NCI-H82 treated with DMSO at 0.1 percent for 48 hours (cell line): Measurements from ENCODE around the gene RNF135.
"Not testable (repeated sequence)": the region's sequence is repeated elsewhere in the genome, so short reads cannot be mapped to it uniquely, and the experiment has no call there.

ENCODE experiments used
- DNase-seq: peaks from one replicate; lab custom pipeline; 2025; ENCODE audit not compliant: unreplicated experiment; lab: John Stamatoyannopoulos, UW

Gene RNF135

DNA sequence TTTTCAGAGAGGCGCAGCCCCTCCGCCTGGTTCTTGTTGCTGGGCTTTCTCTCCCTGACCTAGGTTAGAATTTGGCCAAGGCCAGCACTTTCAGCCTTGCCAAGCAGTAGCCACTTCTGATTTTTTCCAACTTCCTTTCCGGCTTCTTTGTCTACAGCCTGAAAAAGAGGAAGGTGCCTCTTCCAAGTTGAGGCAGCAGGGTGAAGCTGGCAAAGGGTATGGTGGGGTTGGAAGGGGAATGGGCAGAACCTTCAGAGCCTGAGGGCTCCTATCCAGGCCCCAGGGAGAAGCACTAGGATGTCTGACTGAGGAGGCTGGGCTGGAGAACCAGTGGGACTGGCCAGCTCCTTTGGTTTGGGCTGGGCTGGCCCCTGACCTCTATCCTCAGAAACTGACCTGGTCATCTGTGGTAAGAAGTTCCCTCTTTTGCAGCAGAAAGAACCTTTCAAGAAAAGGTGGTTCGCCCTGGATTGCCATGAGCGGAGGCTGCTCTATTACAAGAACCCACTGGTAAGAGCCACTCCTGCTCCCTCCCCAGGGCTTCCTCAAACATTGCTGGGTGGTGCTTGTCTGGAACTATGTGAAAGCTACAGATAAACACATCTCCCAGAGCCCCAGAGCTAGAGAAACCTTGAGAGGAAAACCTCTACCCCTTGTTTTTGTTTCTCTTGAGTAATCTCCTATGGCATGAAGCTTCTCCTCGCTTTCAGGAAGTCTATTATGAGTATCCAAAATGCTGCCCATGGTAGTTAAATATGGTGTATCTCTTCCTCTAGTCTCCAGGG, 16.6 kb upstream of the RNF135 start:
- DNase-seq = no peak

DNA sequence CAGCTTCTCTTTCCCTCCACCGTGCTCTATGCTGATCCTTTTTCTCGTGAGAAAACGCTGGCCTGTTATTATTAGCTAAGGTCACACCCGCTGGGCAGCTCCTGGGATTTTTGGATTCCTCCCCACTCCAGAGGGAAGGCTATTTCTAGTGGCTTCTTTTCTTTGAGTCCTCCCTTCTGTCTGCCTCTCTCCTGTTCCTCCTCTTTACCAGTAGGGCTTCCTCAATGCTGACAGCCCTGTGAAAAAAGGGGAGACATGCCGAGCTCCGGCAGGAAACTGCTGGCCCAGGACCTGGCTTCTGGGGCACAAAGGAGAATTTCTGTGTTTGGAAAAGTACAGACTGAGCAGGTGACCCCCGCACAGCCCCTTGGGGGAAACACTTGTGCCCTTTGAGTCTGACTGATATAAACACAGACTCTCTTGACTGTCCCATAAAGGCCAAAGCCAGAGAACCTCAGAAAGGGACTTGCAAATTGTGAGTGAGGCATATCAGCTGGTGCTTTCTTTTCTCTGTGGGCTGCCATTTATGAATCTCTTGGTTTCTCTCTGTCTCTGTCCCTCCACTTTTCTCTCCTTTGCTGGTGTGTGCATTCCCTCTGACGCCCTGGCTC, 14.0 kb upstream of the RNF135 start:
- DNase-seq = no peak

DNA sequence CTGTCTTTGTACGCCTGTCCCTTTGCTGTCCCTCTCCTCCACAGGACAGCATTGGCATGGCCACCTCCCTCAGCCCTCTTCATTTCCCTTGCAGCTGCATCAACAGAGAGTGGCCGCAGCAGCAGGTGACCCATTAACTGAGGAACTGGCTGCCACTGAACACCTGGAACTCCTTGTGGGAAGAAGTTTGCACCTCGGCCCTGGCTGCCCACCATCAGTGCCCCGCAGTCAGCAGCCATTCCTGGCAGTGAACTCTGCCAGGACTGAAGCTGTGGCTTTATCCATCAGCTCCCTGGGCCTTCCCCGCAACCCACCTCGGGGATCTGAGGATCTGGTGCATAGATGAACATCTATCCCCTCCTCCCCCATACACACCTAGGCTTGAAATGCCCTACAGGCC, 13.1 kb upstream of the RNF135 start:
- no peak for DNase-seq

DNA sequence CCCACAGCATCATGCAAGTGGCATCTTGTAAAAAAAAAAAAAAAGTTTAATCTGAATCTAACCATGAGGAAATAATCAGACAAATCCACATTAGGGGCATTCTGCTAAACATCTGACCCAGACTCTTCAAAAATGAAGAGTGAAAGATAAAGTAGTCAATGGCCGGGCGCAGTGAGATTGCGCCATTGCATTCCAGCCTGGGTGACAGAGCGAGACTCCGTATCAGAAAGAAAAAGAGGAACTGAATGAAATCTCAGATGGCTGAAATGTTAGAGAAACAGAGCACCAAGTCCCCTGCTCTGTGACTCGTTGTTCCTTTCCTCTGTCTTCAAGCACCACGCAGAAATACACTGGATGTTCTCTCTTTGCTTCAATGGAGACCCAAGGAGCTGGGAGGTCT, 12.7 kb upstream of the RNF135 start:
- no peak for DNase-seq

DNA sequence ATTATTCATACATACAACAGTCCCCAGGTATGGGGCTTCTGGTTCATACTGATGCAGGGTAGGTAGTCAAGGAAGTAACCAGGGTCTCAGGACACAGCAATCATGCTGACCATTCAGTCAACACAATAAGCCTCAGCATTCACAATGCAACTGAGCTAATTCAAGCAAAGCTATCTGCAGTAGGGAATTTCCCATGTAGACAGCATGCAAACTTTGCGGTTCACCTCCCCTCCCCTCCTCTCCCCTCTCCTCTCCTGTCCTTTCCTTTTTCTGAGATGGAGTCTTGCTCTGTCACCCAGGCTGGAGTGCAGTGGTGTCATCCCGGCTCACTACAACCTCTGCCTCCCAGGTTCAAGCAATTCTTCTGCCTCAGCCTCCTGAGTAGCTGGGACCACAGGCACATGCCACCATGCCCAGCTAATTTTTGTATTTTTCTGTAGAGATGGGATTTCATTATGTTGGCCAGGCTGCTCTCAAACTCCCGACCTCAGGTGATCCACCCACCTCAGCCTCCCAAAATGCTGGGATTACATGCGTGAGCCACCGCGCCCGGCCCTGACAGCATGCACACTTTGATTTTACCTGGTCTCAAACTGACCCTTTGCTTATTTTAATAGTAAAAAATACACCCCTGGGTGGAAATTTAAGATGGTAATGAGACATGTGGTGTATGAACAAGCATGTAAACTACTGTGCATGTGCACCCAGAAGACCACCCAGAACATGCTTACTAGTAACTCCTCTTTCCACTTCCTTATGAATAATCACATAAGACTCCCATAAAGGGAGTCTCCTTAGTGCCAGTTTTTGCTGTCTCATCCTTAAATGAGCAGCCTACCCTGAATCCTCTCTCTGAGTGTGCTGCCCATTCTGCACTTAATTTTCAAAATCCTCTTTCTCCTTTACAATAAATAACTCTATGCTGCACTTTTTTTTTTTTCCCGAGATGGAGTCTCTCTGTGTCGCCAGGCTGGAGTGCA, 9.3 kb upstream of the RNF135 start:
- no peak for DNase-seq

DNA sequence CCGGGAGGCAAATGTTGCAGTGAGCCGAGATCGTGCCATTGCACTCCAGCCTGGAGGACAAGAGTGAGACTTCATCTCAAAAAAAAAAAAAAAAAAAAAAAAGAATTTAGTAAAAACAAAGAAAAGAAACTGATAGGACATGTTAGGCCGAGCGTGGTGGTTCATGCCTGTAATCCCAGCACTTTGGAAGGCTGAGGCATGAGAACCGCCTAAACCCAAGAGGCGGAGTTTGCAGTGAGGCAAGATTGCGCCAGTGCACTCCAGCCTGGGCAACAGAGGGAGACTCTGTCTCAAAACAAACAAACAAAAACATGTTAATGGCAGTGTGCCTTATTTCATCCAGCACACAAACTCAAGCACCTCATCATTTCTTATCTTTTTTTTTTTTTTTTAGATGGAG, 6.5 kb upstream of the RNF135 start:
- DNase-seq = not testable (repeated sequence)

DNA sequence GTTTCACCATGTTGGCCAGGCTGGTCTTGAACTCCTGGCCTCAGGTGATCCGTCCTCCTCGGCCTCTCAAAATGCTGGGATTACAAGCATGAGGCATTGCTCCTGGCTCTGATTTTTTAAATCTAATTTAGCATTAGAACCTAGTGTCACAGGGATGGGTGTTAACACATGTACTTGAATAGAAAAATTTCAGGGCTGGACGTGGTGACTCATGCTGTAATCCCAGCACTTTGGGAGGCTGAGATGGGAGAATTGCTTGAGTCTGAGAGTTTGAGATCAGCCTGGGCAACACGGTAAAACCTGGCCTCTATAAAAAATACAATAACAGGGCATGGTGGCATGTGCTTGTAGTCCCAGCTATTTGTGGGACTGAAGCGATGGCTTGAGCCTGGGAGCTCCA, 6.0 kb upstream of the RNF135 start:
- no peak for DNase-seq

DNA sequence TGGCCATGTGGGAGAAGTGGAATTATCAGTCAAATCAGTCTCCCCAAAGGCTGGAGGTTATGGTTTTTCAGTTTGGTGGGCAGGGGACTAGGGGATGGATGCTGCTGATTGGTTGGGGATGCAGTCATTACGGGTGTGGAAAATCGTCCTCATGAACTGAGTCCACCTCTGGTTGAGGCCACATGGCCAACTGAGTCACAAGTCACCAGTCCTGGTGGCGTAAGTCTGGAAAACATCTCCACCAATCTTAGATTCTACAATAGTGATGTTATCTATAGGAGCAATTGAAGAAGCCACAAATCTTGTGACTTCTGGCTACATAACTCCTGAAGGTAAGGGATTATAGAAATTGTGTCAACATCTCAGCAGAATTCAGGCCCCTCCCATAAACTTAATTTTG, 5.2 kb upstream of the RNF135 start:
- no peak for DNase-seq

DNA sequence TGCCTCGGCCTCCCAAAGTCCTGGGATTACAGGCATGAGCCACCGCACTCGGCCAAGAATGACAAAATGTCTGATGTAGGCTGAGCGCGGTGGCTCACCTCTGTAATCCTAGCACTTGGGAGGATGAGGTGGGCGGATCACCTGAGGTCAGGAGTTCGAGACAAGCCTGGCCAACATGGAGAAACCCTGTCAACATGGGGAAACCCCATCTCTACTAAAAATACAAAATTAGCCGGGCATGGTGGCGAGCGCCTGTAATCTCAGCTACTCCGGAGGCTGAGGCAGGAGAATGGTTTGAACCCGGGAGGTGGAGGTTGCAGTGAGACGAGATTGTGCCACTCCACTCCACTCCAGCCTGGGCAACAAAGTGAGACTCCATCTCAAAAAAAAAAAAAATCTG, 2.9 kb upstream of the RNF135 start:
- not testable (repeated sequence) for DNase-seq

DNA sequence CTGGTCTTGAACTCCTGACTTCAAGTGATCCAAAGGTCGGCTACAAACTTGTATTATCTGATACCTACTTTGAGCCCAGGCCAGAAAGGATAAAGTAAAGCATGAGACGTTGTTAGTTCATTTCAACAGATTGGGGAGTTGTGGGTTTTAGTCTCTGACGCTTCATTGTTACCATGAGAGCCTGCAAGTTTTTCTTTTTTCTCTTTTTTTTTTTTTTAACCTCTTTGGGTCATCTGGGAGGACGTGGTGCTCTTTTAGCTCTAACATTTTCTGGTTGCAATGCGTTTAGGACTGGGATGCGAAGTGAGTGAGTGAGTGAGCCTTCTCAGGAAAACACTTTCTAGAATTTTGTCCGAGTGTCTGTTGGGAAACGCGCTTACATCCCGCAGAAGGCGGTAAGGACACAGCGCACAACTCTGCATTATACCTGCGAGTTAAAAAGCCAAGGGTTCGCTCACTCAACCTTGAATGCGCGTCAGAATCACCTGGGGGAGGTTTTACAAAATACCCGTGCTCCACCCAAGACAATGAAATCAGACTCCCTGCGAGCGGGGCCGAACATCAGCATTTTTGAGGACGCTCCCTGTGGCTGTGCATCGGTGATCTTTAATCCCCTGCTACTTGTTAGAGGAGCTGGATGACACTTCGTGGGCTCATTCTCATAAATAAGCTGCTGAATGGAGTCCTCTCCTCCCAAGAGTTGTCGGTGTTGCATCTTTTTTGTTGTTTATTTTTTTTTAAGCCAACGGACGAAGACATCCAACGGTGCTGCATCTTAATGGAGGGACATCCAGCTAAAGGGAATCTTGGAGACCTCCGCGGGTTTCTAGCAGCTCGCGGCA, 629 bp upstream of the RNF135 start:
- no peak for DNase-seq

DNA sequence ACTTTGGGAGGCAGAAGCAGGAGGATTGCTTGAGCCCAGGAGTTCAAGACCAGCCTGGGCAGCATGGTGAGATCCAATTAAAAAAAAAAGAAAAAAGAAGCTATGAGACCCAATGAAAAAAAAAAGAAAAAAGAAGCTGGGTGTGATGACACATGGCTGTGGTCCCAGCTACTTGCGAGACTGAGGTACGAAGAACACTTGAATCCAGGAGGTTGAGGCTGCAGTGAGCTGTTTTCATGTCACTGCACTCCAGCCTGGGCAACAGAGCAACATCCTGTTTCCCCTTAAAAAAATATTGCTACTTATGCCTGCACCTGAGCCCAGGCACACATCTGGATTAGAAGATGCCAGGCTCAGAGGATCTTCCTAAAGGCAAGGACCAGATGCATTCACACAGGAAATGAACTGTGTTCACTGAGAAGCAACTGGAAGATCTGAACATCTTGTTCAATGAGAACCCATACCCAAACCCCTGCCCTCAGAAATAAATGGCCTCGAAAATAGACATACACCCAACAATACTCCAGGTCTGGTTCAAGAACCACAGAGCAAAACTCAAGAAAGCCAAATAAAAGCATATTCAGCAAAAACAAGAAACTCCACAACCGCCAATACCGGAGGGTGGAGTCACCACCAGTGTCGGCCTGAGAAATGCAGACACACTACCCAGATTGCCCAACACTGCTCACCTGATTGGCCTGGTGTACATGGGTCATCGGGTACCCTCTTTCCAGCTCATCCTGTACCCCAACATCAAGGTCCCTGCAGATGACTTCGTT, 4.4 kb downstream of the RNF135 start:
- no peak for DNase-seq

DNA sequence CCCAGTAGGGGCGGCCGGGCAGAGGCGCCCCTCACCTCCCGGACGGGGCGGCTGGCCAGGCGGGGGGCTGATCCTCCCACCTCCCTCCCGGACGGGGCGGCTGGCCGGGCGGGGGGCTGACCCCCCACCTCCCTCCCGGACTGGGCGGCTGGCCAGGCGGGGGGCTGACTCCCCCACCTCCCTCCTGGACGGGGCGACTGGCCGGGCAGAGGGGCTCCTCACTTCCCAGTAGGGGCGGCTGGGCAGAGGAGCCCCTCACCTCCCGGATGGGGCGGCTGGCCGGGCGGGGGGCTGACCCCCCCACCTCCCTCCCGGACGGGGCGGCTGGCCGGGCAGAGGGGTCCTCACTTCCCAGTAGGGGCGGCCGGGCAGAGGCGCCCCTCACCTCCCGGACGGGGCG, 9.1 kb downstream of the RNF135 start:
- not testable (repeated sequence) for DNase-seq

DNA sequence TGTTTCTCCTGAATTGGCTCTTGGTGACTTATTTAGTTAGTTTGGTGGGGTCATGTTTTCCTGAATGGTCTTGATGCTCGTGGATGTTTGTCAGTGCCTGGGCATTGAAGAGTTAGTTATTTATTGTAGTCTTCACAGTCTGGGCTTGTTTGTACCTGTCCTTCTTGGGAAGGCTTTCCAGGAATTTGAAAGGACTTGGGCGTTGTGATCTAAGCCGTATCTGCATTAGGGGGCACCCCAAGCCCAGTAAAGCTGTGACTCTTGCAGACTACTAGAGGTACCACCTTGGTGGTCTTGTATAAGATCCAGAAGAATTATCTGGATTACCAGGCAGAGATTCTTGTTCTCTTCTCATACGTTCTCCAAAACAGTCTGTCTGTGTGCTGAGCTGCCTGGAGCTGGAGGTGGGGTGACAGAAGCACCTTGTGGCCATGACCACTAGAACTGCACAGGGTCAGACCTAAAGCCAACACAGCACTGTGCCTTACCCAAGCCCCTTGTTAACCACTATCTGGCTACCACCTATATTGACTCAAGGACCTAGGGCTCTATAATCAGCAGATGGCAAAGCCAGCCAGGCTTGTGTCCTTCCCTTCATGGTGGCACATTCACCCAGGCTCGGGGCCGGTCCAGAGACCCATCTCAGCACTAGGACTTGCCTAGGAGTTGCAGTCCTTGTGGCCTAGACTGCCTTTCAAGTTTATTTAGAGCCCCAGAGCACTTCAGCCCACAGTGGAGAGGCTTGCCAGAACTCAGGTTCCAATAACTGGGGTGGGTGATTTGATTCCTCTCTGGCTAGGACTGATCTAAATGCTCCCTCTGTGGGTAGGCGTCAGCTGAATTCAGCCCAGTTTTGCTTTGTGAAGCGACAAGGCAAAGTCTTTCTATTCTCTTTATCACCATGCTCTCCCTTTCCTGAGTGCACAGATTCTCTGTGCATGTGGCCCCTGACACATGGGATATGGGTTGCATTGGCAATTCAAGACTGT, 11.0 kb downstream of the RNF135 start:
- no peak for DNase-seq

DNA sequence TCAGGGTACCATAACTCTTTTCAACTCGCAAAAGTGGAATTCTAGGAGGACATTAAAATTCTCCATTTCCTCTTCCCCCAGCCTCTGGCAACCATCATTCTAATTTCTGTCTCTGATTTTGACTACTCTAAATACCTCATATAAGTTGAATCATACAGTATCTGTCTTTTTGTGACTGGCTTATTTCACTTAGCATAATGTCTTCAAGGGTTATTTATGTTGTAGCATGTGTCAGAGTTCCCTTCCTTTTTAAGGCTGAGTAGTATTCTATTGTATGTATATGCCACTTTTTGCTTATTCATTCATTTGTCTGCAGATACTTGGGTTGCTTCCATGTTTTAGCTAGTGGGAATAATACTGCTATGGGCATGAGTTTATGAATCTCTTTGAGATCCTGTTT, 12.0 kb downstream of the RNF135 start:
- no peak for DNase-seq

DNA sequence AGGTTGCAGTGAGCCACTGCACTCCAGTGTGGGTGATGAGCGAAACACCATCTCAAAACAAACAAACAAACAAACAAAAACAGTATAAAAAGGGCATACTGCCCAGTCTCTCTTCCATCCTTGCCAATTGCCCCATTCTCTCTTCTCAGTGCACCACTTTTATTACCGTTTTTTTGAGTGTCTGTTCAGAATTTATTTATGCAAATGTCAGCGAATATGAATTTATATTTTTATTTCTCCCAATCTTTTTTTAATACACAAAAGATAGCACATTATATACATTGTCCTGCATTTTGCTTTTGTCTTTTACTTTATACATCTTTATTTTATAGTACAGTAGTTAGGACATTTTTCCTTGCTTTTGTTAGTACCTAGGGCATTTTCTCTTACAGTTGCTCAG, 19.6 kb downstream of the RNF135 start:
- no peak for DNase-seq

DNA sequence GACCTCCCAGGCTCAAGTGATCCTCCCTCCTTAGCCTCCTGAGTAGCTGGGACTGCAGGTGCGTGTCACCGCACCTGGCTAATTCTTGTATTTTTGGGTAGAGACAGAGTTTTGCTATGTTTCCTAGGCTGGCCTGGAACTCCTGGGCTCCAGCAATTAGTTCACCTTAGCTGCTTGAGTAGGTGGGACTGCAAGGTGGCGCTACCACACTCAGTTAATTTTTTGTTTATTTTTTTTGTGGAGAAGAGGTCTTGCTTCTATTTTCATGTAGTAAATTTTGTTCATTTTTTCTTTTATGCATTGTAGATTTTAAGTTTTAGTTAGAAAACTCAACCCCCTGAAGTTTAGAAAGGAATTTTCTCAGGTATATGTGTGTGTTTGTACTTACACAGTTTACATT, 21.7 kb downstream of the RNF135 start:
- no peak for DNase-seq

DNA sequence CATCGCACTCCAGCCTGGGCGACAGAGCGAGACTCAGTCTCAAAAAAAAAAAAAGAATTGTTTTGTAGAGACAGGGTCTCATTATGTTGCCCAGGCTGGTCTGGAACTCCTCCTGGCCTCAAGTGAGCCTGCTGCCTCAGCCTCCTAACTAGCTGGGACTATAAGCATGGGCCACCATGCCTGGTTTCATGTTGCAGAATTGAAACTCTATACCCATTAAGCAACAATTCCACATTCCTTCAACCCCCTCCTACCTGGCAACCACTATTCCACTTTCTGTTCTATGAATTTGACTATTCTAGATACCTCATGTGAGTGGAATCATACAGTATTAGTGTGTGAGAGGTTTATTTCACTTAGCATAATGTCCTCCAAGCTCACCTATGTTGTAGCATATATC, 24.5 kb downstream of the RNF135 start:
- DNase-seq = no peak

DNA sequence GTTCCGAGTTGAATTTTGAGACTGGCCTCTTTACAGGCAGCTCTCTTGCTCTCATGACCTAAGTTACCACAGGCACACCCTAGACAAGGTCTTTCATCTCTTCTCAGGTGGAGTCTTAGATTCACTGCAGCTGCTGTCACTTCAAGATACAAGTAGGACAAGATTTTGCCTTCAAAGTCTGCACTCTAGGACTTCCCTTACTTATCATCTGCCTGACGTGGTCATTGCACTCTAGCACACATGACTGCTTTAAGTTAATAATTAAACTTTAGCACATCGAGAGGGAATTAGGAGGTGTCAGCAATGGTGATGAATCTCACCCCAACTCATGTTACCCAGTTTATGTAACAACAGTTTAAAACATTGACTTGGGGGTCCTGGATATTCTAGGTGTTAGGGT, 25.6 kb downstream of the RNF135 start:
- no peak for DNase-seq

DNA sequence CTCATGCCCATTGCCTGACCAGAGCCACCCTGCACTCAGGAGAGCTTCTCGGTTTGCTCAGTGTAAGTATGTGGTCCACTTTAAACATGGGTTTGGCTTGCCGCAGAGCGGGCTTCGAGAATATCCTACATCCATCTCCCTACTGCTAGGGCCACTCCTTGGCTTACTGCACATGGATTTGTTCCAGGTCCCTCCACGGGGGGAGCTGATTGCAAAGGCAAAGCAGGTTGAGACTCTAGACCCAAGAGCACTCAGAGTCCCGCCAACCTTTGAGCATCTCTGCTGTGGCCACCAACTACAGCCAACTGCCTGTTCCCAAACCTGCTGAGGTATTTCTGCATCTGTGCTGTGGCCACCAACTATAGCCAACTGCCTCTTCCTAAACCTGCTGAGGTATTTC, 26.4 kb downstream of the RNF135 start:
- DNase-seq = no peak
